ENCODE measurements around the gene LSS. TPM values are rescaled to one million over a fixed set of nuclear protein-coding genes. Genes with fewer than 3 reads are reported as not detected.

Gene LSS
- total and polyA plus RNA-seq, 8 donors, result 16.1 to 34.1 (median 25.2) TPM

- Histone ChIP-seq H3K9me3 (no peaks in the 10 kb centered on the region), H3K27ac (no peak overlapping the region), H3K27me3 (no peaks in the 10 kb centered on the region), H3K4me3 (no peak overlapping the region), H3K4me1 (no peaks in the 10 kb centered on the region), H3K36me3 (no peaks in the 10 kb centered on the region)
- intact Hi-C loops (cut with DNase I), result no loop called here
- no peak for TF ChIP-seq CTCF (IDR thresholded peaks at IDR 0.05)
- FAIRE-seq (no peak), ATAC-seq (no peak), DNase-seq (peak in 3 of 6 donors; percentile 27 to 74 (median 55))
- 80 to 89% methylated on average over 50 to 60 of the region's 60 CpGs for whole genome bisulfite sequencing, 2 donors
Observed at GRCh38 chr21:46145840-46146691, 82.5 kb downstream of the LSS start.

- DNase-seq (peak in 3 of 6 donors; percentile 43 to 77 (median 58)), FAIRE-seq (no peak), ATAC-seq (no peak)
- 81 to 92% methylated on average over 29 to 50 of the region's 51 CpGs for WGBS, 2 donors
- TF ChIP-seq CTCF (IDR thresholded peaks at IDR 0.05), result no peak
- H3K4me3 ChIP-seq, result no peak overlapping the region
- H3K27ac ChIP-seq, result no peak overlapping the region
- H3K9me3 ChIP-seq, result no peaks in the 10 kb centered on the region
- H3K27me3 ChIP-seq, result no peaks in the 10 kb centered on the region
- intact Hi-C loops (cut with DNase I), result no loop called here
- no peaks in the 10 kb centered on the region for H3K36me3 ChIP-seq
- no peaks in the 10 kb centered on the region for H3K4me1 ChIP-seq
Observed at GRCh38 chr21:46145159-46145839, 83.3 kb downstream of the LSS start.

GRCh38 chr21:46144464-46145070 lies 84.0 kb downstream of the LSS start:
- H3K27ac ChIP-seq, result no peak overlapping the region
- no peaks in the 10 kb centered on the region for H3K36me3 ChIP-seq
- H3K4me3 ChIP-seq, result no peak overlapping the region
- intact Hi-C loops (cut with DNase I), result no loop called here
- ATAC-seq, result no peak
- FAIRE-seq, result no peak
- H3K4me1 ChIP-seq, result no peaks in the 10 kb centered on the region
- H3K27me3 ChIP-seq, result no peaks in the 10 kb centered on the region
- TF ChIP-seq CTCF (IDR thresholded peaks at IDR 0.05), result no peak
- WGBS, 2 donors, result 45 to 66% methylated on average over 4 of the region's 4 CpGs
- DNase-seq, result peak in 3 of 6 donors; percentile 11 to 38 (median 37)
- H3K9me3 ChIP-seq, result no peaks in the 10 kb centered on the region

- no peak overlapping the region for H3K4me3 ChIP-seq
- FAIRE-seq (no peak), ATAC-seq (no peak), DNase-seq (peak in 3 of 6 donors; percentile 24 to 38 (median 37))
- H3K9me3 ChIP-seq, result no peaks in the 10 kb centered on the region
- WGBS, 2 donors, result 66 to 74% methylated on average over 21 of the region's 21 CpGs
- no peaks in the 10 kb centered on the region for H3K27me3 ChIP-seq
- no peak for TF ChIP-seq CTCF (IDR thresholded peaks at IDR 0.05)
- no peaks in the 10 kb centered on the region for H3K4me1 ChIP-seq
- no peak overlapping the region for H3K27ac ChIP-seq
- H3K36me3 ChIP-seq, result no peaks in the 10 kb centered on the region
- intact Hi-C loops (cut with DNase I), result no loop called here
Observed at GRCh38 chr21:46142582-46143473, 85.7 kb downstream of the LSS start.

Data from pancreas (tissue), 10 donors.